Measurements from ENCODE around the gene ZNF132.
"Not testable (repeated sequence)": the region's sequence is repeated elsewhere in the genome, so short reads cannot be mapped to it uniquely, and the experiment has no call there.

ZNF132 gene

GRCh38 chr19:58406818-58407657, 32.9 kb downstream of the ZNF132 start:
- Histone ChIP-seq H3K27me3 (ENCODE audit: control insufficient read depth, insufficient read depth, low read length) (peaks cover 7% of the 10 kb centered on the region; the same call in 1 of the 2 replicates), H3K9ac (ENCODE audit: low read depth, low read length) (no peak overlapping the region), H3K4me3 (ENCODE audit: low read depth, low read length) (peak overlapping the region; percentile 93), H3K36me3 (ENCODE audit: control insufficient read depth, insufficient read depth, low read length) (no peaks in the 10 kb centered on the region), H3K4me1 (ENCODE audit: control insufficient read depth, insufficient read depth, low read length) (no peaks in the 10 kb centered on the region), H3K27ac (ENCODE audit: low read depth, low read length) (no peak overlapping the region), H3K9me3 (ENCODE audit: control insufficient read depth, insufficient read depth, low read length) (no peaks in the 10 kb centered on the region)

GRCh38 chr19:58403920-58404478, 36.0 kb downstream of the ZNF132 start:
- H3K9me3 ChIP-seq (ENCODE audit: control insufficient read depth, insufficient read depth, low read length); H3K4me1 ChIP-seq (ENCODE audit: control insufficient read depth, insufficient read depth, low read length); H3K27ac ChIP-seq (ENCODE audit: low read depth, low read length); H3K36me3 ChIP-seq (ENCODE audit: control insufficient read depth, insufficient read depth, low read length); H3K27me3 ChIP-seq (ENCODE audit: control insufficient read depth, insufficient read depth, low read length); H3K9ac ChIP-seq (ENCODE audit: low read depth, low read length); H3K4me3 ChIP-seq (ENCODE audit: low read depth, low read length): not testable (repeated sequence)

GRCh38 chr19:58401840-58402421, 38.0 kb downstream of the ZNF132 start:
- H3K36me3 ChIP-seq (ENCODE audit: control insufficient read depth, insufficient read depth, low read length), result no peaks in the 10 kb centered on the region
- peaks cover 2% of the 10 kb centered on the region; the same call in 1 of the 2 replicates for H3K4me1 ChIP-seq (ENCODE audit: control insufficient read depth, insufficient read depth, low read length)
- no peak overlapping the region for H3K9ac ChIP-seq (ENCODE audit: low read depth, low read length)
- H3K27me3 ChIP-seq (ENCODE audit: control insufficient read depth, insufficient read depth, low read length), result peaks cover 6% of the 10 kb centered on the region
- peak overlapping the region; percentile 60 for H3K4me3 ChIP-seq (ENCODE audit: low read depth, low read length)
- no peaks in the 10 kb centered on the region for H3K9me3 ChIP-seq (ENCODE audit: control insufficient read depth, insufficient read depth, low read length)
- H3K27ac ChIP-seq (ENCODE audit: low read depth, low read length), result no peak overlapping the region

GRCh38 chr19:58400916-58401839, 38.8 kb downstream of the ZNF132 start:
- Histone ChIP-seq H3K27ac (ENCODE audit: low read depth, low read length) (peak overlapping the region; percentile 36), H3K9me3 (ENCODE audit: control insufficient read depth, insufficient read depth, low read length) (no peaks in the 10 kb centered on the region), H3K9ac (ENCODE audit: low read depth, low read length) (no peak overlapping the region), H3K4me1 (ENCODE audit: control insufficient read depth, insufficient read depth, low read length) (peaks cover 3% of the 10 kb centered on the region; the same call in 1 of the 2 replicates), H3K27me3 (ENCODE audit: control insufficient read depth, insufficient read depth, low read length) (peaks cover 10% of the 10 kb centered on the region), H3K36me3 (ENCODE audit: control insufficient read depth, insufficient read depth, low read length) (no peaks in the 10 kb centered on the region), H3K4me3 (ENCODE audit: low read depth, low read length) (peak overlapping the region; percentile 60)

- no peak overlapping the region for H3K27ac ChIP-seq (ENCODE audit: low read depth, low read length)
- peaks cover 7% of the 10 kb centered on the region; the same call in 1 of the 2 replicates for H3K4me1 ChIP-seq (ENCODE audit: control insufficient read depth, insufficient read depth, low read length)
- no peaks in the 10 kb centered on the region for H3K9me3 ChIP-seq (ENCODE audit: control insufficient read depth, insufficient read depth, low read length)
- H3K36me3 ChIP-seq (ENCODE audit: control insufficient read depth, insufficient read depth, low read length), result no peaks in the 10 kb centered on the region
- peaks cover 10% of the 10 kb centered on the region for H3K27me3 ChIP-seq (ENCODE audit: control insufficient read depth, insufficient read depth, low read length)
- no peak overlapping the region for H3K9ac ChIP-seq (ENCODE audit: low read depth, low read length)
- peak overlapping the region; percentile 57 for H3K4me3 ChIP-seq (ENCODE audit: low read depth, low read length)
Measured at GRCh38 chr19:58400316-58400915, 39.5 kb downstream of the ZNF132 start.

- Histone ChIP-seq H3K27me3 (ENCODE audit: control insufficient read depth, insufficient read depth, low read length) (peaks cover 10% of the 10 kb centered on the region), H3K9me3 (ENCODE audit: control insufficient read depth, insufficient read depth, low read length) (no peaks in the 10 kb centered on the region), H3K27ac (ENCODE audit: low read depth, low read length) (no peak overlapping the region), H3K4me1 (ENCODE audit: control insufficient read depth, insufficient read depth, low read length) (peaks cover 7% of the 10 kb centered on the region; the same call in 1 of the 2 replicates), H3K9ac (ENCODE audit: low read depth, low read length) (no peak overlapping the region), H3K4me3 (ENCODE audit: low read depth, low read length) (no peak overlapping the region), H3K36me3 (ENCODE audit: control insufficient read depth, insufficient read depth, low read length) (peaks cover 1% of the 10 kb centered on the region; the same call in 1 of the 2 replicates)
Measured at GRCh38 chr19:58399903-58400302, 40.0 kb downstream of the ZNF132 start.

GRCh38 chr19:58398545-58398944, 41.4 kb downstream of the ZNF132 start:
- Histone ChIP-seq H3K4me3 (ENCODE audit: low read depth, low read length) (no peak overlapping the region), H3K9me3 (ENCODE audit: control insufficient read depth, insufficient read depth, low read length) (no peaks in the 10 kb centered on the region), H3K9ac (ENCODE audit: low read depth, low read length) (no peak overlapping the region), H3K4me1 (ENCODE audit: control insufficient read depth, insufficient read depth, low read length) (peaks cover 7% of the 10 kb centered on the region; the same call in 1 of the 2 replicates), H3K27me3 (ENCODE audit: control insufficient read depth, insufficient read depth, low read length) (peaks cover 10% of the 10 kb centered on the region), H3K36me3 (ENCODE audit: control insufficient read depth, insufficient read depth, low read length) (peaks cover 15% of the 10 kb centered on the region), H3K27ac (ENCODE audit: low read depth, low read length) (no peak overlapping the region)

- Histone ChIP-seq H3K4me3 (ENCODE audit: low read depth, low read length) (no peak overlapping the region), H3K4me1 (ENCODE audit: control insufficient read depth, insufficient read depth, low read length) (peaks cover 7% of the 10 kb centered on the region; the same call in 1 of the 2 replicates), H3K27ac (ENCODE audit: low read depth, low read length) (no peak overlapping the region), H3K36me3 (ENCODE audit: control insufficient read depth, insufficient read depth, low read length) (peaks cover 19% of the 10 kb centered on the region), H3K9ac (ENCODE audit: low read depth, low read length) (no peak overlapping the region), H3K9me3 (ENCODE audit: control insufficient read depth, insufficient read depth, low read length) (no peaks in the 10 kb centered on the region), H3K27me3 (ENCODE audit: control insufficient read depth, insufficient read depth, low read length) (peaks cover 10% of the 10 kb centered on the region)
Measured at GRCh38 chr19:58398087-58398486, 41.9 kb downstream of the ZNF132 start.

- Histone ChIP-seq H3K27me3 (ENCODE audit: control insufficient read depth, insufficient read depth, low read length) (peaks cover 10% of the 10 kb centered on the region), H3K4me1 (ENCODE audit: control insufficient read depth, insufficient read depth, low read length) (peaks cover 7% of the 10 kb centered on the region; the same call in 1 of the 2 replicates), H3K9me3 (ENCODE audit: control insufficient read depth, insufficient read depth, low read length) (no peaks in the 10 kb centered on the region), H3K36me3 (ENCODE audit: control insufficient read depth, insufficient read depth, low read length) (peaks cover 24% of the 10 kb centered on the region), H3K27ac (ENCODE audit: low read depth, low read length) (no peak overlapping the region), H3K4me3 (ENCODE audit: low read depth, low read length) (no peak overlapping the region), H3K9ac (ENCODE audit: low read depth, low read length) (no peak overlapping the region)
Measured at GRCh38 chr19:58397533-58398037, 42.4 kb downstream of the ZNF132 start.
